ENCODE measurements around the gene FRYL. TPM values are rescaled to one million over a fixed set of nuclear protein-coding genes. Genes with fewer than 3 reads are reported as not detected.

The FRYL gene
- total RNA-seq, 4 donors from 2014 or later = 14.5 to 43.7 (median 20.1) TPM

- no peaks in the 10 kb centered on the region for H3K4me1 ChIP-seq
- DNase-seq = no peak
- H3K36me3 ChIP-seq = peaks cover 0 to 90% of the 10 kb centered on the region in 2 donors
- no peaks in the 10 kb centered on the region for H3K27me3 ChIP-seq
- in situ Hi-C loops (cut with MboI; ENCODE audit: low sequenced_read_pairs in 4 of 4) = no loop called here
- ATAC-seq = no peak
- intact Hi-C loops (cut with DNase I; ENCODE audit: low total_unique reads) = no loop called here
- H3K4me3 ChIP-seq = no peak overlapping the region
- TF ChIP-seq POLR2A (IDR thresholded peaks at IDR 0.05) (no peak), CTCF (IDR thresholded peaks at IDR 0.05 in 4 of 5, conservative IDR thresholded peaks at IDR 0.05 in 1 of 5) (peak in 2 of 5 experiments; percentile 18 to 19)
- no peaks in the 10 kb centered on the region for H3K9me3 ChIP-seq
- H3K27ac ChIP-seq = no peak overlapping the region
These were observed 233.7 kb downstream of the FRYL start for GRCh38 chr4:48546336-48546735.

DNA sequence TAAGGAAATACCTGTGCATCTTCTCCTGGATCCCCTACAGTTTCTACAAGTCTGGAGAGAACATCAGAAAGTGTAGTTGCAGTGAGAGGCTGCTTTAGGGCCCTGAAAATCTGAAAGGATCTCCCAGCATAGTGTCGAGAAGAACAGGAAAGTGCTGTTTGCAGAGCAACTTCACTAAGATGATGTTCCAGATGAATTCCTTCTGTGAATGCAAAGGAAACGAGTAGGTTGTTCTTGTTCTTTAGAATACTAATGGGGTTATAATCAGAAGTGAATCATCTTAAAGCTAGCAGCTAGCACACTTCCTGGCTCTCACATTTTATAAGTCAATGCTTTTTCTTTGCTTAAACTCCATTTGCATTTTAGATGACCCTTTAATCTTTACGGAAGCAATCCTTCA is 236.3 kb downstream of the FRYL start:
- peaks cover 0 to 84% of the 10 kb centered on the region in 2 donors for H3K36me3 ChIP-seq
- DNase-seq = no peak
- H3K4me3 ChIP-seq = no peak overlapping the region
- TF ChIP-seq CTCF (IDR thresholded peaks at IDR 0.05 in 4 of 5, conservative IDR thresholded peaks at IDR 0.05 in 1 of 5) (no peak), POLR2A (IDR thresholded peaks at IDR 0.05) (no peak)
- no peak overlapping the region for H3K27ac ChIP-seq
- intact Hi-C loops (cut with DNase I; ENCODE audit: low total_unique reads) (no loop called here), in situ Hi-C loops (cut with MboI; ENCODE audit: low sequenced_read_pairs in 4 of 4) (no loop called here)
- no peak for ATAC-seq
- H3K9me3 ChIP-seq = no peaks in the 10 kb centered on the region
- no peaks in the 10 kb centered on the region for H3K27me3 ChIP-seq
- no peaks in the 10 kb centered on the region for H3K4me1 ChIP-seq

- H3K4me1 ChIP-seq = no peaks in the 10 kb centered on the region
- in situ Hi-C loops (cut with MboI; ENCODE audit: low sequenced_read_pairs in 4 of 4) = no loop called here
- no peak overlapping the region for H3K27ac ChIP-seq
- intact Hi-C loops (cut with DNase I; ENCODE audit: low total_unique reads) = no loop called here
- H3K9me3 ChIP-seq = no peaks in the 10 kb centered on the region
- DNase-seq (no peak), ATAC-seq (no peak)
- H3K27me3 ChIP-seq = no peaks in the 10 kb centered on the region
- TF ChIP-seq POLR2A (IDR thresholded peaks at IDR 0.05) = no peak
- TF ChIP-seq CTCF (IDR thresholded peaks at IDR 0.05 in 4 of 5, conservative IDR thresholded peaks at IDR 0.05 in 1 of 5) = no peak
- peaks cover 0 to 77% of the 10 kb centered on the region in 2 donors for H3K36me3 ChIP-seq
- H3K4me3 ChIP-seq = no peak overlapping the region
These were observed 237.2 kb downstream of the FRYL start for GRCh38 chr4:48542888-48543287.

DNA sequence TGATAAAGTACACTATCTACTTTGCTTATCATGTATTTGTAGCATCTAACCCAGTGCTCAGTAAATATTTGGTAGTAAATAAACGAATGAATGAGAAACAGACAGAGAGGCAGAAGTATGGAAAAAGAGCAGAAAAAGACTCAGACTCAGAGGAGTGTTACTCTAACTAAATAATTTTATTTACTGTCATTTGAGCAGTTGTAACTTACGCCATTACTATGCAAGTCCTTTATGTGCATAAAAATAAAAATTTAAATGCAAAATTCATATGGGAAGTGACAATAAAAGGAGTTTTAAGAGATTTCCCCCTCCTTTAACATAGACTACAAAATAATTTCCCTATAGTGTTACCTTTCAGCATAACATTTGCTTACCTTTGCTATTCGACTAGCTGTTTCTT is 240.5 kb downstream of the FRYL start:
- Histone ChIP-seq H3K4me3 (no peak overlapping the region), H3K9me3 (no peaks in the 10 kb centered on the region), H3K27ac (no peak overlapping the region), H3K27me3 (no peaks in the 10 kb centered on the region), H3K4me1 (no peaks in the 10 kb centered on the region), H3K36me3 (peaks cover 0 to 62% of the 10 kb centered on the region in 2 donors)
- intact Hi-C loops (cut with DNase I; ENCODE audit: low total_unique reads) (no loop called here), in situ Hi-C loops (cut with MboI; ENCODE audit: low sequenced_read_pairs in 4 of 4) (no loop called here)
- TF ChIP-seq POLR2A (IDR thresholded peaks at IDR 0.05) (no peak), CTCF (IDR thresholded peaks at IDR 0.05 in 4 of 5, conservative IDR thresholded peaks at IDR 0.05 in 1 of 5) (no peak)
- ATAC-seq (no peak), DNase-seq (no peak)

DNA sequence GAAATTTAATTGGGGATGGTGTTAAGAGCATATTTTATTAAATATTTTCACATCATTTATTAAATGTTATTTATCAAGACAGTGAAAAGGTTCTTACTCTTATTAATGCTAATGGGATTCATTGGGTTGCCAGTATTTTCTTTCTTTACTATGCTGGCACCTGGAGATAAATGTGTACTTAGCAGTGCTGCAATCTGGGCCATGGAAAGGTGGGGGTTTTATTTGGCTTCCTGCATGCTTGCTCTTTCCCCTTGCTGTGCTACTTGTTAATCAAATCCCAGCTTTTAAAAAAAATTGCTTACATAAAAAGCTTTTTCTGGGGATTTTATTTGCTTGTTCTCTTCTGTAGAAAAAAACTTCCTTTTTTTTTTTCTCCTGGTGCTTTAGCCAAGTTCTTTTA is 241.7 kb downstream of the FRYL start:
- TF ChIP-seq POLR2A (IDR thresholded peaks at IDR 0.05) (no peak), CTCF (IDR thresholded peaks at IDR 0.05 in 4 of 5, conservative IDR thresholded peaks at IDR 0.05 in 1 of 5) (no peak)
- DNase-seq (no peak), ATAC-seq (no peak)
- no peaks in the 10 kb centered on the region for H3K4me1 ChIP-seq
- no peaks in the 10 kb centered on the region for H3K27me3 ChIP-seq
- H3K9me3 ChIP-seq = no peaks in the 10 kb centered on the region
- H3K36me3 ChIP-seq = peaks cover 0 to 60% of the 10 kb centered on the region in 2 donors
- in situ Hi-C loops (cut with MboI; ENCODE audit: low sequenced_read_pairs in 4 of 4) = no loop called here
- H3K27ac ChIP-seq = no peak overlapping the region
- intact Hi-C loops (cut with DNase I; ENCODE audit: low total_unique reads) = no loop called here
- H3K4me3 ChIP-seq = no peak overlapping the region
